T-helper 1 cell treated with Interleukin-12 subunit alpha and Interleukin-12 subunit beta and Interleukin-4 antibody, amounts not matched to agents 30 ng/mL and 1 ng/mL, for 36 hours (primary cell): ENCODE measurements around the gene B4GALT1. TPM values are rescaled to one million over a fixed set of nuclear protein-coding genes. Genes with fewer than 3 reads are reported as not detected.

ENCODE experiments used
- intact Hi-C: fragments of 100-400 bp; cut with micrococcal nuclease; formaldehyde crosslinking; loops from one replicate; pipeline ENCODE4 v1.15.1; 2024
- total RNA-seq: library from RNA; stranded (reverse); gene quantifications from 2 replicates; pipeline ENCODE4 v1.2.3, GENCODE V29; 2022

The B4GALT1 gene
- total RNA-seq, 1 donor from 2014 or later = 63.5 TPM

DNA sequence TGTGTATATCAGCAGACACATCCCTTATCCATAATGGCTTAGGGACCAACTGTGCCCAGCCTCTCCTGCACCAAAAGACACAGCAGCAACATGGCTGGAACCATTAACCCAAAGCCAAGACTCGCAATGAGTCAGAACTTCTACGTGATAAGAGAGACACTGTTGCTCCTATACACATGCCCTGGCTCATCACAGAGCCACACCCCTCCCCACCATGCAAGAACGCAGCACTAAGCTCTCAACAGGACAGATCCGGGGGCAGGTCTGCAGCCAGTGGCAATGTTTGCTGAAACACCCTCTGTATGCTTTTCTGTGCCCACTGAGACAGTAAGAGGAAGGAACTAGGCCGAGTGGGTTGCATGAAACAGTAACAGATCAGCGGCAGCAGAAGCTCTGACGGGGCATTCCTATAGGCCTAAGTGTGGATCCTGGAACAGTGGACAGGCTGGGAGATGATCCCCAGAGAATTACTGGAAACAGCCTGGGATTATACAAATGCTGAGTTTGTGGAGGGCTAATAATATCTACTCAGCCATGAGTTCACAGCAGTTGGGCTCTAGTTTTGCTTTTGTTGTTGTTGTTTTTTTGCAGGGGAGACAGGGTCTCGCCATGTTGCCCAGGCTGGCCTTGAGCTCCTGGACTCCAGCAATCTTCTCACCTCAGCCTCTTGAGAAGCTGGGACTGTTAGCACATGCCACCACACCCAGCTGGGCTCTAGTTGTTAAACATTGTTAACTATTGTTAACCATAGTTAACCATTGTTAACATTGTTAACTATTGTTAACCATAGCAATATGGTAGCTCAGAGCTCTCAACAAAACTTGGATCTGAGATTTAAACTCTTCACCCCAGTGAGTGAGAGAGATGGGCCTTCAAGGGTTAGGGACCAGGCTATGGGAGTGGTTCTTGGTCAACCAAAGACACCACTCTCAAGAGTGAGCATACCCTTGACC is 41.0 kb downstream of the B4GALT1 start:
- intact Hi-C loops = no loop called here

DNA sequence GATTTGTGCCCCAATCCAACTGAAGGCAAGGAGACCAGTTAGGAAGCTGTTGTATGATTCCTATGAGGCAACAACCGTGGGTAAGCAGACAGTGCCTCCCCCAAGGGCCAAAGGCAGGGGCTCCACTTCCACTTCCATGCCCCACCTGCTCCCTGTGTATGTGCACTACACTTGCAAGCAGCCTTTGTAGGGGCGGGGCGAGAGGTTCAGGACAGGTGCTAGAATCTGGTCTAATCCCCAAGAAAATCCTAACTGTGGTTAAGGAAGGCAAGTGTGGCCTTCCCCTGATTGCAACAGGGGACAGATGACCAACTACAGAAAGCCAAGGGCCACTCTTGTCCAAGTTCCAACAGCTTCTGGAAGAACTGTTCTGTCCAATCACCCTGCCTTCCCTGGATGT is 41.7 kb downstream of the B4GALT1 start:
- intact Hi-C loops = no loop called here

DNA sequence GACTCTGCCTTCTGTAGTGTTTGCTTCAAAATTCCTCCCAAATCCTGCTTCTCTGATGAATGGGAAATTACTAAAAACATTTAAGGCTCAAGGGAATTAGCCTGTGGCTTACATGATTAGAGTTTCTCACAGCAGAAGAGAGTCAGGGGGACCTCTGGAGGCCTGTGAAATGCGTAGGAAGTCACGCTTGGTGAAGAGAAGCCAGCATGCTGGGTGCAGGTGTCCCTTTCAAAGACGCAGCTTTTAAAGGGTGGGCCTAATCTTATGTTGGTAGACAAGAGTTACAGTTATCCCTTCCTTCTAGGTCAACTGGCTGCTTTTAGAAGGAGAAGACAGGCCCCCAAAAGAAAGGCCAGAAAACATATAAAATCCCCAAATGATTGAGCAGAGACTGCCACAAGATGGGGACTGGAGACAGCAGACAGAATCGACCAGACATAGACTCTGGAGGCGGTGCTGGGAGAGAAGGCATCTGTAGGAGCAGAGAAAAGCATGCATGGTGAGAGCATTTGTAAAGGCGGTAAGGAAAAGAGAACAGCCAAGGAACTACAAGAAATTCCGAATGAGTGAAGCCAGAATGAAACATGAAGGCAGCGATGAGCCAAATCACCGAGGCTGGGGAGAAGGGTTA is 42.3 kb downstream of the B4GALT1 start:
- intact Hi-C loops = no loop called here

DNA sequence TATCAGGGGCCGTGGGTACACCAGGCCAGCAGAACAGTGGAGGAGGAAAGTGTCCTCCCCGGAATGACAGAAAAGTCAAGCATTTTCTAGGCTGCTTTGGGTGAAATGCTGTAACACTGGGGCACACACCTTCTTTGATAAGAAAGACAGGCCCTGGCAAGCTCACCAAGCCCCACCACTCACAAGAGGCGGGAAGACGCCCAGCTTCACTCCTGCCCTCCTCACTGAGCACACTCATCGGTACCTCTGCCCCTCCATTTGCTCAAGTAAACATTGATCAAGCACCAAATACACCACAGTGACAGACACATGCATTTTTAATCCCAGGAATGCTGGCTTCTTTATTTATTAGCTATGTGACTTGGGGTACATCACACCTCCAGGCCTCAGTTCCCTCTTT is 43.1 kb downstream of the B4GALT1 start:
- intact Hi-C loops = no loop called here

DNA sequence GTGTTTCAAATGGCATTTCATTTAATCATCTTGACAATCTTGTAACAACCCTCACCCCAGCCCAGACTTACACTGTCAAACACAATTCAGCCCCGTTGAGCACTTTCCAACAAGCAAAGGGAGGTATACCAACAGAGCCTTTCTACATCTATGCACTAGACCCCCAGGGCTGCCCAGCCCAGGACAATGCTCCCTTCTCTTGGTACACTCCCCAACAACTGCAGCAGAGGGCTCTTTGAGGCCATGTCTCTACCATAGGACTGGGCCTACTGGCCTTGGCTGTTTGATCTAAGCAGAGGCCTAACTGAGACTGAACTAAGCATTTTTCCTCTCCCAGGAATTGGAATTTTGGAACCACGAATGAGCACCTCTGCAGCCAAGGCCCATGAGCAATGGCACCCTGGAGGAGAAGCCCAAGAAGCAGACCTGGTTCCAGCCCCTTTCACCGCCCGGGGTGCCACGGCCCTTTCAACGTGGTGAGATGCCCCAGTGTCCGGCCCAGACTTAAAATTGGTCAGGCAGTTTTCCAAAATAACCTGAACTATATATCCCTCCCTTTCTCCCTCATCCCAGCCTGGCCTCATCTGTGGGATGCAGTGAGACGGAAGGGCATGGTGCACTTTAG is 43.6 kb downstream of the B4GALT1 start:
- intact Hi-C loops = no loop called here

DNA sequence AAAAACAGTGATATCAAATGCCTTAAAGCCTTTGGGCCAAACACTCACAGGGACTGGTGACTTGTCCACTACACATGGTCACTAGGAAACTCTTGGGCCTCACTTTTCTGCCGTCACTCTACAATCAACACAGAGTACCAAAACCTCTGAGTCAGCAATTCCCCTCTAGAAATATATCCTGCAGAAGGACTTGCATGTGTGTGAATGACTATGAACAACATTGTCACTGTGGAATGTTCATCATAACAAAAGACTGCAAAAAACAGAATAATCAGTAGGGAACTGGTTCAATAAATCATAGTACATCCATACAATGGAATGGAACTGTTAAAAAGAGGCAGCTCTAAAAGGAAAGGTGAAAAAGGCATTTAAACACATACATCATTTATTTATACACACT is 46.5 kb downstream of the B4GALT1 start:
- intact Hi-C loops = no loop called here

DNA sequence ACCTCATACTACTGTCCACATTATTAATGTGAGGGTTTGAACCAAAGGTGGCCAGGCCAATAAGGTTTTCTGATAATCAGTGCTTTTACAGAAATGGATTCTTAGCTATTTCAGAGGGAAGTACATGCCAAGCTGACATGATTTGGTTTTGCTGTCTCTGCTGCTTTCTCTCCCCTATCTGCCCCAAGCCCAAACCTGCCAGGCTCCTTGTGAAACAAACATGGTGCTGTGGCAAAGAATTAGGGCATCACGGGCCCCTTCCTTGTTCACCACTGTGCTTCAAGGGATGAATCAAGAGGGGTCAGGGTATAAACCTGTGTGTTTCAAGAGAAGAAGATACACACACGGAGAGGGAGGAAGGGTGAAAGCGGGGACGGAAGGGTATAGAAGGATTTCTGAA is 49.3 kb downstream of the B4GALT1 start:
- intact Hi-C loops = loop anchor here (2.0 kb wide), 1 partner anchor 49 kb away; the partner anchor contains the start of gene B4GALT1

DNA sequence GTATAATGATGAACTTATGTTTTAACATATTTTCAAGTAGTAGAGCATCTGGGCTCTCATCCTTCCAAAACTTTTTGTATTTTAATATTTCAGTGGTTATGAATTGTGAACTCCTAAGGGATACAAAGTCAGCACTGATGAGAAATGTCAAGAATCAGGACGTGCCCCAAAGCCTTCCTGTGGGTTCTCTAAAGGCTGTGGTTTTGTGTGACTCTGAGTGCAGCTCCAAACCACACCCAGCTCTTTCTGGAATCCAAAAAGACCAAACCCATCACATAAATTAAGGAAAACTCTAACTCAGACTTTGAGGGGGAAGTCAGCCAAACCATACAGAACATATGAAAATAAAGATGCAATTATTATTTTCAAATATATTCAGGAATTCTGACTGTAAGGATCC is 49.8 kb downstream of the B4GALT1 start:
- intact Hi-C loops = loop anchor here (2.0 kb wide), 1 partner anchor 49 kb away; the partner anchor contains the start of gene B4GALT1

DNA sequence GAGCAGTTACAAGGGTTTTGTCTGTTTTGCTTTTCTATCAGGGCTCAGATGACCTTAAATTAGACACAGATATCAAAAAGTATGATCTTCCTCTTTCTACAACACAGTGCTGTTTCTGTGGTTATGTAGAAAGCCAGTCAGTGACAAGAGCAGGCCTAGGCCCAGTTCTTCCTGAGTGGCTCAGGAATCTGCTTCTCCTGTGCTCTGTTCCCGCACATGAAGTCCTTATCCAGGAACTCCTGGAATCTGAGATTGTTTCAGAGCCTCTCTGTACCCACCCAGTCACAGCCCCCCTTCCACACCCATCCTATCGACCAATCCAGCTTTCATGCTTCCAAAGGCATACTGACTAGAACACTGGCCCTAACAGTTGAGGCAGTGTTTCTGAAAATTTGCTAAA is 50.3 kb downstream of the B4GALT1 start:
- intact Hi-C loops = loop anchor here (2.0 kb wide), 1 partner anchor 50 kb away; the partner anchor contains the start of gene B4GALT1

DNA sequence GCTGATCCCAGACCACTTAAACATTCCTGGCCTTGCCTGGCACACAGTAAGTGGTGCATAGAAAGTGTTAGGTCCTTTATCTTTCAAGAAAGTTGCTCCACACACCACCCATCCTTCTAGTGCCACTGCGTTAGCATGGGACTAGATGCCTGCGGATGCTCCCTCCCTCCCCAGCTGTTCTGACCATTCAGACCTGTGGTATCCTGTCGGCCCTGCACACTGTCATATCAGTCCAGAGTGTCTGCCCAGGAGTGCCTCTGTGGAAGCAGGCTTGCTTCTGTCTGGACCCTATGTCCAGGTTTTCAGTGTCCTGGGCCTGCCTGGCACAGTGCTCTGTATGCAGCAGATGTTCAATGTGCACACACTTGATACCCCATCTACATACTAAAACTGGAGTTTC is 52.4 kb downstream of the B4GALT1 start:
- intact Hi-C loops = loop anchor here (2.0 kb wide), 1 partner anchor 20 kb away; no protein-coding TSS in a partner anchor

DNA sequence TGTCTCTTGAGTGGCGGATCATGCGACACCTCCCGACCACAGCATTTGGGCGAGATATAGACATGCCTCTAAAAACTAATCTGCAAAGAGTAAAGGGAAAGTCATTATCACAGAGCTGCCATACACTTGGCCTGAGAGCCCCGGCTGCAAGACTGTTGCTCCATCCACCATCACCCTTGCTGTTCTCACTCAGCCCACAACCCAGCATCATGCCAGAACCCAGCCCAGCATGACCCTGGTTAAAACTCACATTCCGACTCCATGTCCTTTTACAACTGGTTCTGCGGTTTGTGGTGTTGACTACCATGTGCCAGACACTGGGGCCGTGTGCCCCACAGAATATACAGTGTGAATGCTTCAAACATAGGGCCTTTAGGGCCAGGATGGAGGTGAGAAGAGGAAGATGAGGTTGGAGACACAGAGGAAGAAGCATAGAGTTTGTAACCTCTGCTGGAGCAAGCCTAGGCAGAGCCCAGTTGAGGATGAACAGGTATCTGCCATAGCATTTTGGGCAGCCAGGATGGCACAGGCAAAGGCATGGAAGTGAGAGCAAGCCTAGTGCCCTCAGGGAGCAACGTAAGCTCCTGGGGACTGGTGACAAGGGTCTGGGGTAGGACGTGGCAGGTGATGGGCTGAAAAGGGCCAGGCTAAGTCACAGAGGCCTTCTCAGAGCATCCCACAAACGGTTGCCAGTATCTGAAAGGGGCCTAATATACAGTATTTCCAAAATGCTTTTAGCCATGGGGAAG is 53.2 kb downstream of the B4GALT1 start:
- intact Hi-C loops = loop anchor here (2.0 kb wide), 1 partner anchor 19 kb away; no protein-coding TSS in a partner anchor

DNA sequence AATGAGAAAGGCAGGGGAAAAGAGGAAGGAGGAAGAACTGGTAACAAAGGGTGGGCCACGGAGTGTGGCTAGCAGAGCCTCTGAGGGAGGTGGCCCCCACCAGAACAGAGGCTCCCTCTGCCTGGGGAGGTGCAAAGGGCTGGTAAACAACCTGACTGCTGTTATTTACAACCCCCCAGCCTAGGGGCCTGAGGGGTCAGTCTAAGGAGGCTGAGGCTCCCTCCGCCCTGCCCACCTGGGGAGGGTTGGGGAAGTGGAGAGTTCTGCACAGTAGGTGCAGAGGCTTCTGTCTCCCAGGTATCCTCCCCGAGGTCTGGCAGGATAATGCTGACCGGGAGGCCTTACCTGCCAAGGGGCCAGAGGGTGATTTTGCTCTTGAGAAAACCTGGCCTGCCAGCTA is 55.0 kb downstream of the B4GALT1 start:
- intact Hi-C loops = no loop called here

DNA sequence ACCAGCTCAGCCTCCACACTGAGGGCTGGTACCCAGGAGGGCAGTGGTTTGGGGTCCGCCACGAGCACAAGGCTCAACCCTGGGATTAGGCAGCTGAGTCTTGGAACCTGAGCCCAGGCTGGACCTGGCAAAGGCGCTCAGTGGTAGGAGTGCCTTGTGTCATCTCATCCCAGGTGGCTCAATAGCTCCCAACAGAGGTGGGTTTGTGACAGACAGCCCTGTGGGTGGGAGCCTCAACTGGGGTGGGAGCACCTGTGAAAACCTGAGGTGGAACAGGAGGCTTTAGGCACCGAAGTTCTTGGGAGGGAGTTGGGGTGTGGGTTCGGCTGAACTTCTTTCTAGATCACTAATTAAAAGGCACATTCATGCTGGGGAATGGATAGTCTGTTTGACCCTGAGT is 55.5 kb downstream of the B4GALT1 start:
- intact Hi-C loops = no loop called here

DNA sequence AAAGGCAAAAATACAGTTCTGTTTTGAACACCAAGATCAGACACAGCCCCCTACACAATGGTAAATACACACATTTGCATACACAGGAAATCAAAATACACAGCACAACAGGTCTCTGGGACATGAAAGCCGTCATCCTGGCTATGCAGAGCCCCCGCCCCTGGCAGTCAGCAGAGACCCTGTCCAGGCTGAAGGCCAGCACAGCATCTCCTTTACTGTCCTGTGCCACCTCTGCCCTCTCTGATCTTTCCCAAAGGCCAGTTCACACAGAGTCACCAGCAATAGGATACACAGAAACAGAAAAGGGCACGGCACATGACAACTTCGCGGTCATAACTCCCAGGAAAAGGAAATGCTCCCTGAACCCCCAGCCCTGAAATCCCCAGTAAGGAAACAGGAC is 56.5 kb downstream of the B4GALT1 start:
- intact Hi-C loops = no loop called here

DNA sequence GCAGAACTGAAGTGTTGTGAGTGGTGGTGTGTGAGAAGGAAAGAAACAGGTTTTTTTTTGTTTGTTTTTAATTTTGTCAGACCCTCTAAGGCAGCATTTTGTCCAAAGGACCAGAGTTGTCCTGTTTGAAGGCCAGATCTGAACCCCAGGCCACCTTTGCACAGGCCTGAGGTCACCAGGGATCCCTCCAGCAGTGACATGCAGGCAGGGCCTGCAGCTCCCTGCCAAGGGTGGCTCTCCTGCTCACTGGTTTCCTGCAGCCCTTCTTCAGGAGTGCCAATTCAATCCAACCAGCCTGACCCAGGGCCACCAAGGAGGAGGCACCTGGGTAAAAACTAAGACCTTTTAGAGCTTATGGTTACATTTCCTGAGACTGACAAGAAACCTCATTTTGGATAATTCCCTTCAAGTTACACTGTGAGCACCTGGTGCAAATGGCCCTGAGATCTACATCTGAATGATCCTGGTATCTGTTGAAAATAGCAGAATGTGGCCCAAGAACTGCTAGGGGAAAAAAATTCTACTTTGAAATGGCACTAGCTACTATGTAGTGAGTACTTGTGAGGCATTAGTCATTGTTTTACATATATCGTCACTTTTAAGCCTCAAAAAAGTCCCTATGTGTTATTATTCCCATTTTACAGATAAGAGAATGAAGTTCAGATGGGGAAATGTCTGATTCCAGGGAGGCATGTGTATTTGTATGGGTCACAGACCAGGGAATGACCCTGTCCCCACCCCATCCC is 57.1 kb downstream of the B4GALT1 start:
- intact Hi-C loops = no loop called here

DNA sequence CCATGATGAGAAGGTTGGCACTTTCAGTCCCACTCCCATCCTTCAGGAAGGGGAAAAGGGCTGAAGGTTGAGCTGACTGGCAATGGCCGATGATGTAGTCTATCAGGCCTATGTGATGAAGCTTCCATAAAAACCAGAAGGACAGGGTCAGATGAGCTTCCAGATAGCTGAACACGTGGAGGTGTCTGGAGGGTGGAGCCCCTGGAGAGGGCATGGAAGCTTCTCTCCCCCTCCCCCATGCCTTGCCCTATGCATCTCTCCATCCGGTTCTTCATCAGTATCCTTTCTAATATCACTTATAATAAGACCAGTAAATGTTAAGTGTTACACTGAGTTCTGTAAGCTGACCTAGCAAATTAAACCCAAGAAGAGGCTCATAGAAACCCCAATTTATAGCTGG is 58.0 kb downstream of the B4GALT1 start:
- intact Hi-C loops = no loop called here

DNA sequence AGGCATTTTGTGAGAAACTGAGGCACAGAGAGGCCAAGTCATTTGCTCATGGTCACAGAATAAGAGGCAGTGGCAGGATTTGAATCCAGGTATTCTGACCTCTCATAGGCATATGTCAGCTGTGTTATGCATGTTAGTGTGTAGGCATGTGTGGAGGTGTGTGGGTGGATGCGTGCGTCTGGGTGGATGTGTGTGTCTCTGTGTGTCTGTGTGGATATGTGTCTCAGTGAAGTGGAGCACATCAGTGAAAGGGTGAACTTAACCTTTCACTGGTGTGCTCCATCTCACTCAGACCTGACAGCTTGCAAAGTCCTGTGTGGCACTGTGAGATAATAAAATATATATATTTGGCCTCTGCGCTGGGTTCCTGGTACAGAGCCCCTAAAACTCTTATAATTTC is 58.7 kb downstream of the B4GALT1 start:
- intact Hi-C loops = no loop called here

DNA sequence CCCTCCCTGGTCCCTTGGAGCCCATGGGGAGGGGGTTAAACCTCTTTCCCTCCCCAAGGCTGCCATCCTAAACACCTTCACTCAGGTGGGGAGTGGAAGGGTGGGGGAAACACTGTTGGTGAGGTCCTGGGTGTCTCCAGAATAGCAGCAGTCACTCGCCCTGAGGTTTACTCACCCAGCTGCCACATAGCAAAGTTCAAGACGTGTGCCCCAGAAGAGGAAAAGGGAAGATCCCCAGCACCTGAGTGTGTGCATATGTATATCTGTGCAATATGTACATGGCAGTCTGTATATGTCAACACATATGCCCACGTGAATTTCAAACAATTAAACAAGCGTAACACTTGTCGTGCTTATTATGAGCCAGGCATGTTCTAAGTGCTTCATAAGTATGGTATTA is 59.4 kb downstream of the B4GALT1 start:
- intact Hi-C loops = no loop called here

DNA sequence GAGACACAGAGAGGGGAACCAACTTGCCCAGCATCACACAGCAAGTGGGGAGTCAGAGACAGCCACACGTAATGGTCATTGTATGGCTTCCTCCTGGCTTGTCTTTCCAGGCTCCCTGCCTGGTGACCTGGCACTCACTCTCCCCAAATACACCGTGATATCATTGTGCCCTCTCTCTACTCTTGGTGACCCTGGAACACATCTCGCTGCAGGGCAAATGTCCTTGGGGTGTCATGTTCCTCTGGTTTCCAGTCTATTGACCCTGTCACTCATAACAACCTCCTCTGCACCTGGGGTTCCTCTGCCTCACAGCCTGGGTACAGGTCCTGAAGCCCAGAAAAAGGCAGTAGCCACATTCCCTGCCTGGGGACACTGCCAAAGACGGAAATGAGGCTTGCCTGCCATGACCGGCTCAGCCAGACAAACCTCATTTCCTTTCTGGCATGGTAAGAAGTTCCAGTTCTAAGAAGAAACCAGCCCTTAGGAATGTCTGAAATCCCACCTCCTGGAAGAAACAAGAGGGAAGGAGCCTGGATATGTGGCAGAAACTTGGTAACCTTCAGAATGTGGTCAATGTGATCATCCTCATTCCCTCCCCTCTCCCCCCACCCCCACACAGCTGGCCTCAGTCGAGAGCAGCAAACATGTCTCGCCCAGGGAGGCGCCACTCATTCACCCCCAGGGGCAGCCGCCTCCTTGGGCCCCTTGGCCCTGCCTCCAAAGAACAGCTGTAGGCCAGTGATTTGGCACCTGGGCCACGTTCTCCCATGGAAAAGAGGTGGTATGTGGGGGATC is 60.1 kb downstream of the B4GALT1 start:
- intact Hi-C loops = no loop called here

DNA sequence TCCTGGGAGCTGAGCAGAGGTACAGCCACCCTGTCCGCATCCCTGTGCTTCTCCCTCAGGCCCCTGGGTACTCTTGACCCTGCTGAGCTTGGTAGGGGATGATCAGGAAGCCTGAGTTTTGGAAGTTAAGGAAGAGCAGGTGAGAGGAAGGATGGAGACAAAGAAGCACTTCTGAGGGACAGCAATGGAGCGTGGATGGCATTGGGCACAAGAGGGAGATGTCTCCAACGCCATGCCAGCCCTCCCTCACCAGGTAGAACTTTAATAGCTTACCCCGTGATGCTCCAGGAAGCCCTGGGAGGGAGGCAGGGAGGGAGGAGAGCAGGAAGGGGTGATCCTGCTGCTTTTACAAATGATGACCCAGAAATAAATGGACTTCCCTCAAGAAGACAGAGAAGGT is 60.8 kb downstream of the B4GALT1 start:
- intact Hi-C loops = no loop called here
